H1 (cell line): ENCODE data around the gene TYSND1. TPM values are rescaled to one million over a fixed set of nuclear protein-coding genes. Genes with fewer than 3 reads are reported as not detected.

Experiments used
- CTCF ChIA-PET: fragments of 300-600 bp; sonication (Branson Sonifier 250); formaldehyde crosslinking; loops from one replicate; lab custom pipeline; 2021; ENCODE audit not compliant: partially characterized antibody; lab: Charles Lee
- POLR2A ChIA-PET: fragments of 300-600 bp; sonication (Branson Sonifier 250); formaldehyde crosslinking; loops from one replicate; lab custom pipeline; 2021; ENCODE audit warnings: inconsistent platforms; ENCODE audit not compliant: partially characterized antibody; lab: Charles Lee
- DNase-seq, 2 experiments: peaks; one replicate each; pipeline versions ENCODE4 v3.0.0 to v3.0.0-alpha.2; 2010 to 2022; ENCODE audit warnings: low spot score in 2 of 2, low read depth in 1 of 2, mixed read lengths in 1 of 2
- FAIRE-seq: peaks from 2 replicates; lab custom pipeline; 2011; peaks lifted over from hg19 to GRCh38; lab: Jason Lieb, UNC
- H2AFZ ChIP-seq: 2 replicates; pipeline ENCODE4 v1.8.1; 2012; ENCODE audit warnings: low read length, inconsistent platforms
- H2AK5ac ChIP-seq: 2 replicates; pipeline ENCODE4 v1.6.1; 2013; ENCODE audit warnings: low read depth, low read length
- H2BK120ac ChIP-seq: replicated peaks from 2 replicates; pipeline ENCODE3; 2013; ENCODE audit warnings: low read depth, low read length, inconsistent platforms
- H2BK12ac ChIP-seq: 2 replicates; pipeline ENCODE4 v1.6.1; 2013; ENCODE audit warnings: low read depth, low read length
- H2BK15ac ChIP-seq: 2 replicates; pipeline ENCODE4 v1.6.1; 2013; ENCODE audit warnings: low read length
- H2BK20ac ChIP-seq: 2 replicates; pipeline ENCODE4 v1.6.1; 2013; ENCODE audit warnings: low read length
- H2BK5ac ChIP-seq: 2 replicates; pipeline ENCODE4 v1.6.1; 2013; ENCODE audit warnings: low read depth, low read length
- H3K14ac ChIP-seq: 2 replicates; pipeline ENCODE4 v1.6.1; 2013; ENCODE audit warnings: inconsistent platforms; ENCODE audit not compliant: insufficient read length
- H3K18ac ChIP-seq: 2 replicates; pipeline ENCODE4 v1.6.1; 2013; ENCODE audit warnings: low read length; ENCODE audit errors: extremely low read depth
- H3K23ac ChIP-seq: 2 replicates; pipeline ENCODE4 v1.6.1; 2013; ENCODE audit warnings: inconsistent platforms; ENCODE audit not compliant: insufficient read length
- H3K23me2 ChIP-seq: 2 replicates; pipeline ENCODE4 v1.6.1; 2013; ENCODE audit warnings: low read depth, low read length
- H3K27ac ChIP-seq: 2 replicates; pipeline ENCODE4 v1.6.1; 2011; ENCODE audit warnings: low read depth, low read length, inconsistent platforms
- H3K27me3 ChIP-seq, 4 experiments: replicated peaks in 1 of 4; 1 replicate in 1 of 4; 2 replicates in 3 of 4; pipeline versions ENCODE4 v1.6.1 to v1.8.1; 2011 to 2013; ENCODE audit warnings: low read length in 3 of 4, mild to moderate bottlenecking in 3 of 4, inconsistent platforms in 2 of 4, mixed read lengths in 2 of 4, moderate library complexity in 1 of 4; ENCODE audit not compliant: control insufficient read depth in 3 of 4, insufficient read depth in 3 of 4; ENCODE audit errors: extremely low read depth in 1 of 4
- H3K36me3 ChIP-seq, 4 experiments: 2 replicates each; pipeline versions ENCODE4 v1.6.1 to v1.8.1; 2011 to 2013; ENCODE audit warnings: mild to moderate bottlenecking in 4 of 4, low read length in 3 of 4, moderate library complexity in 2 of 4, control low read depth in 1 of 4, inconsistent platforms in 1 of 4; ENCODE audit not compliant: insufficient read depth in 4 of 4, control insufficient read depth in 2 of 4
- H3K4ac ChIP-seq: replicated peaks from 2 replicates; pipeline ENCODE3; 2013; ENCODE audit warnings: low read length, low read depth, mixed read lengths, inconsistent platforms; ENCODE audit not compliant: insufficient read length
- H3K4me1 ChIP-seq, 4 experiments: replicated peaks in 1 of 4; 1 replicate in 1 of 4; 2 replicates in 3 of 4; pipeline versions ENCODE4 v1.6.1 to v1.8.1; 2011 to 2013; ENCODE audit warnings: low read length in 3 of 4, inconsistent platforms in 2 of 4, mixed read lengths in 1 of 4; ENCODE audit not compliant: insufficient read depth in 4 of 4, control insufficient read depth in 3 of 4
- H3K4me2 ChIP-seq, 2 experiments: 2 replicates each; pipeline versions ENCODE4 v1.6.1 to v1.8.1; 2011 to 2013; ENCODE audit warnings: low read depth in 2 of 2, low read length in 2 of 2, control low read depth in 1 of 2, inconsistent platforms in 1 of 2, mild to moderate bottlenecking in 1 of 2; ENCODE audit not compliant: insufficient read depth in 1 of 2
- H3K4me3 ChIP-seq, 4 experiments: fragments of 200-600, 300-600 bp in 1 of 4; sonication (generic), shearing (Covaris generic), sonication (Bioruptor Twin) in 1 of 4; 2 replicates each; pipeline versions ENCODE4 v1.5.1 to v1.8.1; 2011 to 2016; ENCODE audit warnings: low read length in 4 of 4, low read depth in 3 of 4, control low read depth in 2 of 4, inconsistent platforms in 2 of 4, mild to moderate bottlenecking in 2 of 4, mixed read lengths in 1 of 4, moderate library complexity in 1 of 4; ENCODE audit not compliant: insufficient read depth in 2 of 4; ENCODE audit errors: extremely low read depth in 1 of 4
- H3K56ac ChIP-seq: replicated peaks from 2 replicates; pipeline ENCODE3; 2013; ENCODE audit warnings: low read depth, mild to moderate bottlenecking, mixed read lengths, low read length, inconsistent platforms; ENCODE audit not compliant: insufficient read length
- H3K79me1 ChIP-seq: 2 replicates; pipeline ENCODE4 v1.6.1; 2013; ENCODE audit warnings: low read depth, low read length, control low read depth
- H3K79me2 ChIP-seq, 2 experiments: 2 replicates each; pipeline versions ENCODE4 v1.6.1 to v1.8.1; 2012 to 2013; ENCODE audit warnings: low read length in 2 of 2, mild to moderate bottlenecking in 2 of 2, inconsistent platforms in 1 of 2; ENCODE audit not compliant: insufficient read depth in 2 of 2, control insufficient read depth in 1 of 2
- H3K9ac ChIP-seq, 4 experiments: replicated peaks in 1 of 4; 1 replicate in 1 of 4; 2 replicates in 3 of 4; pipeline versions ENCODE4 v1.6.1 to v1.8.1; 2011 to 2013; ENCODE audit warnings: low read depth in 3 of 4, low read length in 3 of 4, control low read depth in 2 of 4, mild to moderate bottlenecking in 2 of 4, moderate library complexity in 2 of 4, inconsistent platforms in 1 of 4; ENCODE audit errors: extremely low read depth in 1 of 4
- H3K9me3 ChIP-seq, 2 experiments: 2 replicates each; pipeline versions ENCODE4 v1.6.1 to v1.8.1; 2012 to 2013; ENCODE audit warnings: mild to moderate bottlenecking in 2 of 2, moderate library complexity in 2 of 2, control low read depth in 1 of 2, inconsistent platforms in 1 of 2, low read depth in 1 of 2, low read length in 1 of 2, mixed read lengths in 1 of 2; ENCODE audit not compliant: insufficient read depth in 2 of 2
- H4K20me1 ChIP-seq, 2 experiments: replicated peaks in 1 of 2; 2 replicates each; pipeline versions ENCODE3 to v1.8.1; 2011 to 2013; ENCODE audit warnings: inconsistent platforms in 2 of 2, low read length in 2 of 2, mild to moderate bottlenecking in 1 of 2; ENCODE audit not compliant: insufficient read depth in 2 of 2, control insufficient read depth in 1 of 2
- H4K5ac ChIP-seq: 2 replicates; pipeline ENCODE4 v1.6.1; 2013; ENCODE audit warnings: low read length, low read depth, mixed read lengths, inconsistent platforms; ENCODE audit not compliant: insufficient read length
- H4K8ac ChIP-seq: 2 replicates; pipeline ENCODE4 v1.8.0; 2013; ENCODE audit warnings: mild to moderate bottlenecking, moderate library complexity, low read length, inconsistent platforms; ENCODE audit not compliant: insufficient read depth; ENCODE audit errors: extremely low read depth
- H4K91ac ChIP-seq: replicated peaks from 2 replicates; pipeline ENCODE3; 2013; ENCODE audit warnings: low read length, mixed read lengths, inconsistent platforms; ENCODE audit not compliant: insufficient read length
- BCL11A ChIP-seq, 2 experiments: IDR thresholded peaks; one replicate each; pipeline ENCODE4 v1.6.1; 2011; ENCODE audit warnings: low read depth in 2 of 2, low read length in 2 of 2, mild to moderate bottlenecking in 2 of 2
- CHD1 ChIP-seq: IDR thresholded peaks from 2 replicates; pipeline ENCODE4 v1.6.1; 2012; ENCODE audit warnings: low read depth, low read length, improper control_type of control experiment
- EP300 ChIP-seq, 2 experiments: IDR thresholded peaks; 1 replicate in 1 of 2; 2 replicates in 1 of 2; pipeline ENCODE4 v1.6.1; 2011 to 2012; ENCODE audit warnings: low read depth in 2 of 2, low read length in 2 of 2, mild to moderate bottlenecking in 2 of 2, borderline replicate concordance in 1 of 2, inconsistent platforms in 1 of 2, moderate library complexity in 1 of 2
- EZH2 ChIP-seq: fragments of 200-600 bp; sonication (generic); IDR thresholded peaks from 2 replicates; pipeline ENCODE4 v1.7.1; 2012; ENCODE audit warnings: low read depth, mild to moderate bottlenecking, moderate library complexity, low read length, inconsistent platforms; ENCODE audit not compliant: severe bottlenecking
- GTF2F1 ChIP-seq: IDR thresholded peaks from 2 replicates; pipeline ENCODE4 v1.6.1; 2012; ENCODE audit warnings: low read depth, low read length, improper control_type of control experiment, borderline replicate concordance
- HDAC6 ChIP-seq: IDR thresholded peaks from one replicate; pipeline ENCODE4 v1.7.1; 2012; ENCODE audit warnings: low read depth, mild to moderate bottlenecking, inconsistent platforms, low read length, moderate library complexity
- RAD21 ChIP-seq, 2 experiments: IDR thresholded peaks in 1 of 2; conservative IDR thresholded peaks in 1 of 2; 2 replicates each; pipeline ENCODE4 v1.6.1; 2011; ENCODE audit warnings: low read depth in 2 of 2, low read length in 2 of 2, improper control_type of control experiment in 1 of 2, inconsistent platforms in 1 of 2, mild to moderate bottlenecking in 1 of 2, moderate library complexity in 1 of 2
- RBBP5 ChIP-seq: IDR thresholded peaks from 2 replicates; pipeline ENCODE4 v1.7.1; 2012; ENCODE audit warnings: low read depth, mild to moderate bottlenecking, inconsistent platforms, low read length, moderate library complexity, borderline replicate concordance
- RNF2 ChIP-seq: fragments of 200-900, 300-1000 bp; sonication (generic); IDR thresholded peaks from 2 replicates; pipeline ENCODE4 v1.7.1; 2016; ENCODE audit warnings: borderline replicate concordance, low read depth, mild to moderate bottlenecking, antibody characterized with exemption, low read length; ENCODE audit not compliant: poor library complexity, severe bottlenecking; ENCODE audit errors: missing control alignments
- SRF ChIP-seq: IDR thresholded peaks from 2 replicates; pipeline ENCODE4 v1.6.1; 2011; ENCODE audit warnings: mild to moderate bottlenecking, low read depth, low read length, moderate library complexity
- TAF1 ChIP-seq: IDR thresholded peaks from 2 replicates; pipeline ENCODE4 v1.6.1; 2011; ENCODE audit warnings: mild to moderate bottlenecking, low read depth, low read length
- TAF7 ChIP-seq: optimal IDR thresholded peaks from 2 replicates; pipeline ENCODE3; 2011; ENCODE audit warnings: low read depth, mild to moderate bottlenecking, inconsistent platforms, low read length, moderate library complexity, borderline replicate concordance
- TBP ChIP-seq: IDR thresholded peaks from 2 replicates; pipeline ENCODE4 v1.6.1; 2011; ENCODE audit warnings: low read depth, low read length, improper control_type of control experiment
- TCF12 ChIP-seq: IDR thresholded peaks from 2 replicates; pipeline ENCODE4 v1.6.1; 2011; ENCODE audit warnings: low read depth, mild to moderate bottlenecking, low read length
- WGBS, 2 experiments: shearing (Covaris generic) in 1 of 2; methylation state at CpG; one replicate each; pipeline versions ENCODE4 v1.1.6 to v1.1.7; 2013 to 2015; ENCODE audit warnings: low lambda C conversion rate in 2 of 2, mixed read lengths in 2 of 2, inconsistent platforms in 1 of 2, low coverage in 1 of 2, missing lambda C conversion rate in 1 of 2; ENCODE audit not compliant: insufficient replicate concordance in 2 of 2, insufficient coverage in 1 of 2, insufficient read length in 1 of 2; ENCODE audit errors: extremely low coverage in 1 of 2, missing lambda C conversion rate in 1 of 2; 5-methylcytosine and 5-hydroxymethylcytosine counted together
- polyA plus RNA-seq, 7 experiments: library from polyadenylated mRNA; depleted of rRNA in 3 of 7; stranded (reverse) in 5 of 7; unstranded in 2 of 7; fragments of >200 nt in 5 of 7; fragments of 200-250 nt in 2 of 7; gene quantifications; 1 replicate in 5 of 7; 2 replicates in 1 of 7; 4 replicates in 1 of 7; pipeline versions ENCODE4 v1.2.1 to v1.2.3, GENCODE V29; 2011 to 2013; ENCODE audit warnings: missing spikeins in 2 of 7, mixed read lengths in 2 of 7
- total RNA-seq: library from RNA; stranded (reverse); fragmentation: NEBNext Ultra II Directional; extraction: Animal tissue kit (Norgen Biotek cat#: 25700); gene quantifications from 2 replicates; pipeline ENCODE4 v1.2.1, GENCODE V29; 2021

The TYSND1 gene
- total and polyA plus RNA-seq, 2 of the 8 experiments (the other 6 are each of a cell fraction or from before 2014, with no cell fraction given): 11.9 to 15.0 TPM

- Histone ChIP-seq H4K20me1 (no peaks in the 10 kb centered on the region), H2BK20ac (no peak overlapping the region), H3K79me1 (no peaks in the 10 kb centered on the region), H4K8ac (no peak overlapping the region), H2AK5ac (no peak overlapping the region), H4K5ac (no peak overlapping the region), H4K91ac (no peak overlapping the region), H3K79me2 (no peaks in the 10 kb centered on the region), H3K4me2 (no peak overlapping the region), H3K23me2 (no peaks in the 10 kb centered on the region), H3K4me3 (no peak overlapping the region), H3K14ac (no peak overlapping the region), H2BK12ac (no peak overlapping the region), H2BK5ac (no peak overlapping the region), H3K27ac (no peak overlapping the region), H3K18ac (no peak overlapping the region), H3K23ac (no peak overlapping the region), H3K4me1 (no peaks in the 10 kb centered on the region; a peak in 1 of 7 replicates), H3K27me3 (no peaks in the 10 kb centered on the region), H3K36me3 (no peaks in the 10 kb centered on the region), H3K4ac (no peak overlapping the region), H2BK120ac (no peak overlapping the region), H3K9ac (no peak overlapping the region), H3K56ac (no peak overlapping the region), H2AFZ (no peak overlapping the region), H3K9me3 (no peaks in the 10 kb centered on the region), H2BK15ac (no peak overlapping the region)
- no peak for FAIRE-seq
- CTCF ChIA-PET: interaction anchor here (2.0 to 9.6 kb wide), 2 partner anchors 16 to 36 kb away, joined by 5 to 90 read pairs; no protein-coding TSS in a partner anchor
- WGBS, 2 experiments: 89% methylated on average over 5 of the region's 5 CpGs; no CpG with 5 or more reads in 1 of the 2 experiments
- POLR2A ChIA-PET: no interaction called here
- no peak for DNase-seq
- TF ChIP-seq RBBP5 (no peak), TCF12 (no peak), EZH2 (no peak), EP300 (IDR thresholded peaks at IDR 0.05; ENCODE audit: borderline replicate concordance in 1 of 2, low read depth in 2 of 2, low read length in 2 of 2) (no peak), TAF1 (no peak), GTF2F1 (no peak), BCL11A (IDR thresholded peaks at IDR 0.05; ENCODE audit: low read depth in 2 of 2, low read length in 2 of 2) (no peak), TBP (no peak), RNF2 (no peak), CHD1 (no peak), SRF (no peak), TAF7 (no peak), RAD21 (IDR thresholded peaks at IDR 0.05 in 1 of 2, conservative IDR thresholded peaks at IDR 0.05 in 1 of 2; ENCODE audit: low read depth in 2 of 2, low read length in 2 of 2) (no peak), HDAC6 (no peak)
These were observed 55.5 kb downstream of the TYSND1 start for GRCh38 chr10:70090951-70091350.
